ENCODE data around the gene CD28.

The CD28 gene

DNA sequence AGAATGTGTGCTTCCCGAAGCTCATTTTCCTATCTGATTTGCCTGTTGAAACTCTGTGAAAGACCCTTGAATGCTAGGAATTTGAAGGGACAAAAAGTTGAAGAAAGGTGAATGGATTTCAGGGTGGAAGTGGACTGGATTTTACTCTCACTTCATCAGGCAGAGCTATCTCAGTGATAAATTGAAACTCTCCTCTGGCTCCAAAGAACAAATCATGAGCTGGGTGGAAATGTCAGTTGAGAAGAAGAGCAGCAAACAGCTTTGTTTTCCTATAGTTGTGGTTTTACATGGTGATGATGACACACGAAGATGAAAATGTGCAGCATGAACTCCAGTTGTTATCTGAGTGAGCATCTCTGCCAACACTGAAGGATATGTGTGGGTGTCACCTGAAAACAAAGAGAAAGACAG is 34.4 kb downstream of the CD28 start:
- DNase-seq (ENCODE audit: low read depth), result peak; percentile 26
- TF ChIP-seq, protein P1, sequence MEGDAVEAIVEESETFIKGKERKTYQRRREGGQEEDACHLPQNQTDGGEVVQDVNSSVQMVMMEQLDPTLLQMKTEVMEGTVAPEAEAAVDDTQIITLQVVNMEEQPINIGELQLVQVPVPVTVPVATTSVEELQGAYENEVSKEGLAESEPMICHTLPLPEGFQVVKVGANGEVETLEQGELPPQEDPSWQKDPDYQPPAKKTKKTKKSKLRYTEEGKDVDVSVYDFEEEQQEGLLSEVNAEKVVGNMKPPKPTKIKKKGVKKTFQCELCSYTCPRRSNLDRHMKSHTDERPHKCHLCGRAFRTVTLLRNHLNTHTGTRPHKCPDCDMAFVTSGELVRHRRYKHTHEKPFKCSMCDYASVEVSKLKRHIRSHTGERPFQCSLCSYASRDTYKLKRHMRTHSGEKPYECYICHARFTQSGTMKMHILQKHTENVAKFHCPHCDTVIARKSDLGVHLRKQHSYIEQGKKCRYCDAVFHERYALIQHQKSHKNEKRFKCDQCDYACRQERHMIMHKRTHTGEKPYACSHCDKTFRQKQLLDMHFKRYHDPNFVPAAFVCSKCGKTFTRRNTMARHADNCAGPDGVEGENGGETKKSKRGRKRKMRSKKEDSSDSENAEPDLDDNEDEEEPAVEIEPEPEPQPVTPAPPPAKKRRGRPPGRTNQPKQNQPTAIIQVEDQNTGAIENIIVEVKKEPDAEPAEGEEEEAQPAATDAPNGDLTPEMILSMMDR (IDR thresholded peaks at IDR 0.05; ENCODE audit: insufficient read depth, low read depth, low read length, missing control alignments), result no peak
- H3K4me3 ChIP-seq (ENCODE audit: low read length), result no peak overlapping the region

DNA sequence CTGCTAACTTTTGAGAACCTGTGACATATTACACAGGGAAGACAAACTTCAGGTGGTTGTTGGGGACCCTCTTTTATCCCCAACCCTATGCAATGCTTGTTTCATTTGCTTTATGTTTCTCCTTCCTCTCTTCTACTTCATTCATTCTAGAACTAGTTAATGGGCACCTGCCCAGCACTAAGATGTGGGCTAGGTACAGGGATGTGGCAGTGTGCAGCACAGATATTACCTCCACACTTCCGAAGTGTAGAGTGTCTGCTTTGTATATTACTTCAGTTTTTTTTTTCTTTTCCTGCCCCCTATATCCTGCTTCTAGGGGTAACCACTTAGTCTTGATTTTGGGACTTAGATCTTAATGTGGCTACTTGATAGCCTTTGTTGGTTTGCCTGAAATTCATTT is 35.1 kb downstream of the CD28 start:
- no peak overlapping the region for H3K4me3 ChIP-seq (ENCODE audit: low read length)
- TF ChIP-seq, protein P1 (IDR thresholded peaks at IDR 0.05; ENCODE audit: insufficient read depth, low read depth, low read length, missing control alignments), result no peak
- no peak for DNase-seq (ENCODE audit: low read depth)

DNA sequence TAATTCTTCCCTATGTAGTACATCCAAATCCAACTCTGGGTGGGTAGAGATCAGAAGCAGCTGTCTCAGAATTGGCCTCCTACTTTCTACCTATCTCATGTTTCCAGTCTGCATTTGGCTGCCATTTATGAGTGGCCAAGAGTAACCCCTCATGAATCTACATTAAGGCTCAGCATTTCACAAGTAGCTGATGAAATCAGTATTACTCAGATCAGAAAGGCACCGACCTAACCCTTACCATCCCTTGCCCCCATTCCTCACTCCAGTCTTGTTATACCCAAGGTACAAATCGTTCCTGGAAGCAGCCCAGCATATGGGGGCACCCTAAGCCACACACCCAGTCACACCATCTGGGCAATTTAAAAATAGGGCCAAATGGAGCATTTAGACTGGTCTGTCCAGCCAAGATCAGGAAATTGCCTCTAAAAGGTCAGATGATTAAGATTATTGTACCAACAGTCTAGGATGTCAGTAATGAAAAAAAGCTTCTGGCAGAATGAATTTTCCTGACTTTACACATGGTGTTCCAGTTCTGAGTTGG is 37.1 kb downstream of the CD28 start:
- DNase-seq (ENCODE audit: low read depth), result peak; percentile 49
- TF ChIP-seq, protein P1 (IDR thresholded peaks at IDR 0.05; ENCODE audit: insufficient read depth, low read depth, low read length, missing control alignments), result no peak
- H3K4me3 ChIP-seq (ENCODE audit: low read length), result no peak overlapping the region

DNA sequence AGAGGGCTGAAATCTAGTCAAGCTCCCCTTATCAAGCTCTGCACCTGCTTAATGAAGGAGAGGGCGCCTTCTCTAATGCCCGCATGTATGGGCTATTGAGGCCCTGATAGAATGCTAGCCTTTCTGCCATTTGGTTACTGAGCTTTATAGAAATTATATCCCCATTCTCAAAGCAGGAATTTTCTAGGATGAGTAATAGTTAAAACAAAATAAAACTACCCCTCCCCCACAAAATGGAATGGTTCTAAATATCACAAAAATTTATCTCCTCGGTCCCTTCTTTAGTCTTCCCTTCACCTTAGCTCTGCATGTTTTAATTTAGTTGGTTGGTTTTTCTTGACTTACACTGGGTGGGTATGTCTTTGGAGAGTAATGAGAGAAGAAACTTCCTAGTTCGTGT is 37.7 kb downstream of the CD28 start:
- H3K4me3 ChIP-seq (ENCODE audit: low read length), result no peak overlapping the region

DNA sequence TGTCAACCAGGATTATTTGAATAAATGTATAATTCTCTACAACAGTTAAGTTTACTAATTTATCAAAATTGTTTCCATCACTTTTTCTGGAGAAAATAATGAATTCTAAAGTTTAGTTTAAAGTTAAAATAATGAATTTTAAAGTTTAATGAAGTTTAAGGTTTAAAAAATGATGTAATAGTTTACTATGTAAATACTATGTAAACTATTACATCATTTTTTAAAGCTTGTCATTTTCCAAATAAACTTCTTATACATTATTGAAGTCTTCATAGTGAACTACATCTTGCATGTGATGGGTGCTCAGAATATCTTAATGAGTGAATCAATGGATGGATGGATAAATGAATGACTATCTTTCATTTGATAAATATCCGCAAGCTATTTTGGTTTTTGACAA is 38.8 kb downstream of the CD28 start:
- TF ChIP-seq, protein P1 (IDR thresholded peaks at IDR 0.05; ENCODE audit: insufficient read depth, low read depth, low read length, missing control alignments), result no peak
- no peak overlapping the region for H3K4me3 ChIP-seq (ENCODE audit: low read length)
- no peak for DNase-seq (ENCODE audit: low read depth)

More for the DNA sequence above, 37.7 kb downstream of the CD28 start:
- DNase-seq (ENCODE audit: low read depth), result no peak
- TF ChIP-seq, protein P1 (IDR thresholded peaks at IDR 0.05; ENCODE audit: insufficient read depth, low read depth, low read length, missing control alignments), result no peak

DNA sequence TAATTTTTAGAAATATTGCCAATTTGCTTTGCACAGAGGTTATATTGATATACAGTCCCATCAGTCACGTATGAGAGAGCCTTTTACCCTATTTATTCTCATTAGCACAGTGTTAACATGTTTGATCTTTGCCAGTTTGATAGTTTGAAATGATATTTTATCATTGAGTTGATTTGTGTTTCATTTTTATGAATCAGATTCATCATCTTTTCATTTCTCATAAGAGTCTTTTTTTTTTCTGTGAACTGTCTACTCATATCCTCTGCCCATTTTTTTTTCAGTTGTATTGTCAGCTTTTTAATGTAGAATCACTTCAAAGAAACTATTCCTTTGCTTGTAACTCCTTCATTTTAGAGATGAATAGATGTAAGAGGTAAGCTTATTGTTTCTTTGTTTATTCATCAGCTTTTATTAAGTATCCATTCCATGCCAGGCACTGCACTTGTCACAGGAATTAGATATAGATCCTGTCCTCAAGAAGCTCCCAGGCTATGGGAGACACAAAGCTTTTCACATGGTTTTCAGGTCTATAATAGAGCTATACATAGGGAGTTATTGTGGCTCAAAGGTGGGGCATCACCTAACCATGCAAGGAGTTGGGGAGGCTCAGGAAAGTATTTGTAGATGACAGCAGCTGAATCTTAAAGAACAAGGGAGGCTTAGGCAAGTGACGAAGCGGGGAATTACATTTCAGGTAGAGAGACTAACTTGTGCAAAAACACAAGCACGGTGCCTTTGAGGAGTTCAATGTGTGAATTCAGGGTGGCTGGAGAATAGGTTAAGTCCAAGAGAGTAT is 42.1 kb downstream of the CD28 start:
- TF ChIP-seq, protein P1 (IDR thresholded peaks at IDR 0.05; ENCODE audit: insufficient read depth, low read depth, low read length, missing control alignments), result no peak
- DNase-seq (ENCODE audit: low read depth), result no peak
- no peak overlapping the region for H3K4me3 ChIP-seq (ENCODE audit: low read length)
